Mesendoderm (in vitro differentiated cells): ENCODE data around the gene USF2.

ENCODE experiments used
- DNase-seq: peaks from one replicate; pipeline ENCODE4 v3.0.0; 2013
- H2AK5ac ChIP-seq: 2 replicates; pipeline ENCODE4 v1.6.1; 2013; ENCODE audit warnings: low read length, inconsistent platforms
- H2BK120ac ChIP-seq: 2 replicates; pipeline ENCODE4 v1.6.1; 2013; ENCODE audit warnings: low read depth, mild to moderate bottlenecking, low read length, moderate library complexity, mixed read lengths
- H2BK15ac ChIP-seq: replicated peaks from 2 replicates; pipeline ENCODE4 v1.6.1; 2013; ENCODE audit warnings: low read depth, mild to moderate bottlenecking, moderate library complexity
- H2BK5ac ChIP-seq: 2 replicates; pipeline ENCODE4 v1.6.1; 2013; ENCODE audit warnings: low read length, inconsistent platforms
- H3K18ac ChIP-seq: 2 replicates; pipeline ENCODE4 v1.6.1; 2013; ENCODE audit warnings: mild to moderate bottlenecking, low read length, mixed read lengths
- H3K23ac ChIP-seq: one replicate; pipeline ENCODE4 v1.6.1; 2013; ENCODE audit warnings: low read length
- H3K27ac ChIP-seq: 2 replicates; pipeline ENCODE4 v1.5.1; 2013; ENCODE audit warnings: low read depth, mild to moderate bottlenecking, inconsistent platforms, low read length, moderate library complexity
- H3K27me3 ChIP-seq: 2 replicates; pipeline ENCODE4 v1.6.1; 2013; ENCODE audit warnings: low read length, control low read depth, mild to moderate bottlenecking, inconsistent platforms; ENCODE audit not compliant: insufficient read depth, poor library complexity
- H3K36me3 ChIP-seq: 2 replicates; pipeline ENCODE4 v1.6.1; 2013; ENCODE audit warnings: low read length, inconsistent platforms; ENCODE audit not compliant: control insufficient read depth, insufficient read depth
- H3K4ac ChIP-seq: one replicate; pipeline ENCODE4 v1.6.1; 2013; ENCODE audit warnings: low read depth, mild to moderate bottlenecking, low read length, moderate library complexity
- H3K4me1 ChIP-seq: 2 replicates; pipeline ENCODE4 v1.6.1; 2013; ENCODE audit warnings: low read depth, low read length, inconsistent platforms; ENCODE audit not compliant: control insufficient read depth
- H3K4me2 ChIP-seq: 2 replicates; pipeline ENCODE4 v1.6.1; 2013; ENCODE audit warnings: low read length
- H3K4me3 ChIP-seq: 2 replicates; pipeline ENCODE4 v1.5.1; 2013; ENCODE audit warnings: mild to moderate bottlenecking, low read length
- H3K56ac ChIP-seq: one replicate; pipeline ENCODE4 v1.6.1; 2013; ENCODE audit warnings: low read length
- H3K79me1 ChIP-seq: 2 replicates; pipeline ENCODE4 v1.6.1; 2013; ENCODE audit warnings: low read length, inconsistent platforms
- H3K79me2 ChIP-seq: 2 replicates; pipeline ENCODE4 v1.6.1; 2013; ENCODE audit warnings: mild to moderate bottlenecking, low read length; ENCODE audit not compliant: control insufficient read depth, insufficient read depth
- H3K9ac ChIP-seq: 2 replicates; pipeline ENCODE4 v1.6.1; 2013; ENCODE audit warnings: low read length, inconsistent platforms
- H4K5ac ChIP-seq: one replicate; pipeline ENCODE4 v1.6.1; 2013; ENCODE audit warnings: low read length
- H4K8ac ChIP-seq: one replicate; pipeline ENCODE4 v1.6.1; 2013; ENCODE audit warnings: low read depth, mild to moderate bottlenecking, control low read depth, low read length, moderate library complexity
- WGBS: extraction: QIAGEN DNeasy Blood & Tissue Kit; methylation state at CpG from one replicate; pipeline ENCODE4 v1.1.7; 2013; ENCODE audit warnings: low lambda C conversion rate, missing lambda C conversion rate; ENCODE audit not compliant: insufficient coverage; ENCODE audit errors: extremely low coverage; 5-methylcytosine and 5-hydroxymethylcytosine counted together

The USF2 gene

DNA sequence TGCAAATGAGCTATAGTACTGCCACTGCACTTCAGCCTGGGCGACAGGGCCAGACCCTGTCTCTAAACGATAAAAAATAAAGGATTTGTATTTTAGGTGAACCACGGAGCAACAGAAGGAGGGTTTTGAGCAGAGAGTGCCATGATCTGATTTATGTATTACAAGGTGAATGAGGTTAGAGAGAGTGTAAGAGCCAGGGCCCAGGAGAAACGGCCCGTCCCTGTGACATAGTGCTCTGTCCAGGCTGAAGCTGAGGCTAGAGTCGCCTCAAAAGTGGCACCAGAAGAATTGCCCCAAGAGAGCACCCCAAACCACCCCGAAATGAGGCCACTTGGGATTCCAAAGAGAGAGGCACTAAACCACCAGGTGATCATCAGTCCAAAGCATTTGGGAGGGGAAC is 40.1 kb downstream of the USF2 start:
- WGBS = no CpG with 5 or more reads among the region's 7 CpGs
- H3K9ac ChIP-seq = no peak overlapping the region

DNA sequence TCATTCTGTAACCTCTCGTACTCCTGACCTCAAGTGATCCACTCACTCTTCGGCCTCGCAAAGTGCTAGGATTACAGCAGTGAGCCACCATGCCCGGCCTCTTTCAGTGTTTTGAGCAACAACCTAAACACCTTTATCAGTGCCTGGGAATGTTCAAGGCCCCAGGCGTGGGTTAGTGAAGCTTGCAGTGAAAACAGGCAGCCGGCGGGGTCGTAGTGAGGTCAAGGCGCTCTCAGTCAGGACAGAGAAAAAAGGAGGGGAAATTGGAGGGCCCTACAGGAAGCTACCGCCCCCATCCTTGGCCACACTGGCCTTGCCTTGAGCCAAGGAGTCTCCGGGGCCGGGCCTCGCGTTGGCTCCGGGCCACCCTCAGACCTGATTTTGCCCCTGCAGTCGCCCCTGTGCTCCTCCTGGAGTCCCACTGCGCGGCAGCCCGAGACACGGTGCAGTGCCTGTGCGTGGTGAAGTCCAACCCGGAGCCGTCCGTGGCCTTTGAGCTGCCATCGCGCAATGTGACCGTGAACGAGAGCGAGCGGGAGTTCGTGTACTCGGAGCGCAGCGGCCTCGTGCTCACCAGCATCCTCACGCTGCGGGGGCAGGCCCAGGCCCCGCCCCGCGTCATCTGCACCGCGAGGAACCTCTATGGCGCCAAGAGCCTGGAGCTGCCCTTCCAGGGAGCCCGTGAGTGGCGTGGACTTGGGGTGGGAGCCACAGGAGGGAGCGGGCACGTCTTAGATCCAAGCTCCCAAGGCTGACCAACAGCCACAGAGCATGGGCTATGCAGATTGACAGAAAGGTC is 40.9 kb downstream of the USF2 start:
- H2BK15ac ChIP-seq = no peak overlapping the region
- no peak overlapping the region for H3K27ac ChIP-seq
- no peak overlapping the region for H4K5ac ChIP-seq
- no peaks in the 10 kb centered on the region for H3K36me3 ChIP-seq
- H3K27me3 ChIP-seq = no peaks in the 10 kb centered on the region
- H2BK120ac ChIP-seq = no peak overlapping the region
- no peak overlapping the region for H3K9ac ChIP-seq
- H3K4me1 ChIP-seq = no peaks in the 10 kb centered on the region
- no peak overlapping the region for H3K56ac ChIP-seq
- no peak for DNase-seq
- WGBS = no CpG with 5 or more reads among the region's 47 CpGs
- no peak overlapping the region for H3K18ac ChIP-seq
- H3K4me2 ChIP-seq = no peak overlapping the region
- H3K4me3 ChIP-seq = no peak overlapping the region
- no peak overlapping the region for H4K8ac ChIP-seq
- no peak overlapping the region for H3K4ac ChIP-seq
- H3K23ac ChIP-seq = no peak overlapping the region
- no peak overlapping the region for H2BK5ac ChIP-seq
- H3K79me2 ChIP-seq = no peaks in the 10 kb centered on the region
- no peak overlapping the region for H2AK5ac ChIP-seq
- H3K79me1 ChIP-seq = no peaks in the 10 kb centered on the region

More for the DNA sequence above, 40.1 kb downstream of the USF2 start:
- H3K4ac ChIP-seq = no peak overlapping the region
- no peak overlapping the region for H3K4me2 ChIP-seq
- no peak overlapping the region for H3K27ac ChIP-seq
- no peak overlapping the region for H3K56ac ChIP-seq
- no peak overlapping the region for H4K5ac ChIP-seq
- no peak for DNase-seq
- no peaks in the 10 kb centered on the region for H3K27me3 ChIP-seq
- H3K23ac ChIP-seq = no peak overlapping the region
- no peak overlapping the region for H2BK120ac ChIP-seq
- H4K8ac ChIP-seq = no peak overlapping the region
- no peak overlapping the region for H3K18ac ChIP-seq
- no peak overlapping the region for H3K4me3 ChIP-seq
- no peak overlapping the region for H2AK5ac ChIP-seq
- no peaks in the 10 kb centered on the region for H3K4me1 ChIP-seq
- H3K36me3 ChIP-seq = no peaks in the 10 kb centered on the region
- no peaks in the 10 kb centered on the region for H3K79me2 ChIP-seq
- no peak overlapping the region for H2BK5ac ChIP-seq
- H2BK15ac ChIP-seq = no peak overlapping the region
- H3K79me1 ChIP-seq = no peaks in the 10 kb centered on the region

DNA sequence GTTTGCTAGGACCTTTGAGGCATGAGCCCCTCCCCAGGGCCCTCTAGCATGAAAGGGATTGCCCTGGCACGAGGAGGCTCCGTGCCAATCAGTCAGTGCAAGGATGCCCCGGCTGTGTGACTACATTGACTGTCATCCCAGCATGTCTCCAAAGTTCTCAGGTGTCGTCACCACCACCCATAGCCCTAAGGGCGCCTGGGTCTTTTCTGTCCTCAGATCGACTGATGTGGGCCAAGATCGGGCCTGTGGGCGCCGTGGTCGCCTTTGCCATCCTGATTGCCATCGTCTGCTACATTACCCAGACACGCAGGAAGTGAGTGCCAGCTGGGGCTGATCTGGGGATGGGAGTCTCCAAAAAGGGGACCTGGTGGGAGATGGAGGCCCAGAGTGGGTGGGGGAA is 41.6 kb downstream of the USF2 start:
- Histone ChIP-seq H3K36me3 (no peaks in the 10 kb centered on the region), H2AK5ac (no peak overlapping the region), H3K56ac (no peak overlapping the region), H3K23ac (no peak overlapping the region), H3K9ac (no peak overlapping the region), H3K27ac (no peak overlapping the region), H3K79me2 (no peaks in the 10 kb centered on the region), H3K4me2 (no peak overlapping the region), H4K8ac (no peak overlapping the region), H2BK15ac (no peak overlapping the region), H3K4me3 (no peak overlapping the region), H2BK5ac (no peak overlapping the region), H4K5ac (no peak overlapping the region), H3K27me3 (no peaks in the 10 kb centered on the region), H3K18ac (no peak overlapping the region), H2BK120ac (no peak overlapping the region), H3K4me1 (no peaks in the 10 kb centered on the region), H3K4ac (no peak overlapping the region), H3K79me1 (no peaks in the 10 kb centered on the region)
- no peak for DNase-seq
- no CpG with 5 or more reads among the region's 12 CpGs for WGBS

DNA sequence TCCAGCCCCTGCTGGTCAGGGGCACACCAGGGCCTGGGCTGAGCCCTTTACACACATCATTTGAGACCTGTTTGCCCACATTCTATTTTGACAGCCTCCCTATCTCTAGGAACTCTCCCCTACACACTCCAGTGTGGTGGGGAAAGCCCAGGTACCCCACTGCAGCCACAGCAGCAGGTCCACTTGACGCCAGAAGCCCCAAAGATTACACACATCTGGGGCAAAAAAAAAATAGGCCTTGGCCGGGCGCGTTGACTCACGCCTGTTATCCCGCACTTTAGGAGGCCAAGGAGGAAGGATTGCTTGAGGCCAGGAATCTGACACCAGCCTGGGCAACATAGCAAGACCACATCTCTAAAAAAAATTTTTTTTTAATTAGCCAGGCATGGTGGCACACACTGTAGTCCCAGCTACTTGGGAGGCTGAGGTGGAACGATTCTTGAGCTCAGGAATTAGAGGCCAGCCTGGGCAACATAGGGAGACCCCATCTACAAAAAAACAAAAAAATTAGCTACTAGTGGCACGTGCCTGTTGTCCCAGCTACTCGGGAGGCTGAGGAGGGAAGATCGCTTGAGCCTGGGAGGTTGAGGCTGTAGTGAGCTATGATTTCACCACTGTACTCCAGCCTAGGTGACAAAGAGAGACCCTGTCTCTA is 42.2 kb downstream of the USF2 start:
- H3K79me2 ChIP-seq = no peaks in the 10 kb centered on the region
- no peaks in the 10 kb centered on the region for H3K79me1 ChIP-seq
- no peak overlapping the region for H4K5ac ChIP-seq
- no peak overlapping the region for H3K23ac ChIP-seq
- H3K27ac ChIP-seq = no peak overlapping the region
- H3K18ac ChIP-seq = no peak overlapping the region
- H3K56ac ChIP-seq = no peak overlapping the region
- no peak overlapping the region for H2BK5ac ChIP-seq
- H3K9ac ChIP-seq = no peak overlapping the region
- no peak overlapping the region for H3K4ac ChIP-seq
- H3K36me3 ChIP-seq = no peaks in the 10 kb centered on the region
- WGBS = no CpG with 5 or more reads among the region's 10 CpGs
- no peak overlapping the region for H3K4me3 ChIP-seq
- no peaks in the 10 kb centered on the region for H3K4me1 ChIP-seq
- H3K4me2 ChIP-seq = no peak overlapping the region
- no peak for DNase-seq
- H4K8ac ChIP-seq = no peak overlapping the region
- H3K27me3 ChIP-seq = no peaks in the 10 kb centered on the region
- H2BK15ac ChIP-seq = no peak overlapping the region
- no peak overlapping the region for H2BK120ac ChIP-seq
- no peak overlapping the region for H2AK5ac ChIP-seq

DNA sequence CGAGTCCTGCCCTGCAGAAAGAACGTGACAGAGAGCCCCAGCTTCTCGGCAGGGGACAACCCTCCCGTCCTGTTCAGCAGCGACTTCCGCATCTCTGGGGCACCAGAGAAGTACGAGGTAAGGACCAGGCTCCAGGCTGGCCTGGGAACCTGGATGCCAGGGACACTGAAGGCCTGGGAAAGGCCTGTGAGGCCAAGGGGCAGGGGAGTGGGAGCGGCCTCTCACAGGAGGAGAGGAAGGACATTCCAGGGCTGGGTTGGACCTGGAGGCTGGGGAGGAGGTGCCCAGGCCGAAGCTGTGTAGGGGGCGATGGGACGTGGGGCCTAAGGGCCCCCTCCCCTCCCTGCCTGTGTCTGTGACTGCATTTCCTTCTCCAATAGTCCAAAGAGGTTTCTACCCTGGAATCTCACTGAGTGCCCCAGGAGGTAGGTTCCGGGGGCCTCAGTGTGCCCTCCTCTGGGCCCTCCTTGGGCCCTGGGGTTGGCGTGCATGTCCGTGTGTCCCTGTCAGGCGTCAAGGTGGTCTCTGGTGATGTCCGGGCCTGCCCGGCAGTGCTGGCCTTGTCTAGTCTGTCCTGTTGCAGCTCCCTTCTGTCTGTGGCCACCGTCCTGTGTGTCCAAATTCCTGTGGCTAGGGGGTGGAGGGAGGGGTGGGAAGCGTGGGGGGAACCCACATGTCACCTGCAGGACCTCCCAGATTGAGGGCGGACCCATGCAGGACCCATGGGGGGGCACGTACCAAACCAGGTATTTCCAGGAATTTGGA is 43.3 kb downstream of the USF2 start:
- Histone ChIP-seq H3K79me2 (no peaks in the 10 kb centered on the region), H4K5ac (no peak overlapping the region), H2BK120ac (no peak overlapping the region), H3K79me1 (no peaks in the 10 kb centered on the region), H2BK15ac (no peak overlapping the region), H2BK5ac (no peak overlapping the region), H3K9ac (no peak overlapping the region), H4K8ac (no peak overlapping the region), H3K4me3 (no peak overlapping the region), H3K4me2 (no peak overlapping the region), H3K36me3 (no peaks in the 10 kb centered on the region), H2AK5ac (no peak overlapping the region), H3K23ac (no peak overlapping the region), H3K27me3 (no peaks in the 10 kb centered on the region), H3K18ac (no peak overlapping the region), H3K4ac (no peak overlapping the region), H3K4me1 (no peaks in the 10 kb centered on the region), H3K27ac (no peak overlapping the region), H3K56ac (peak overlapping the region; percentile 59)
- DNase-seq = no peak
- WGBS = no CpG with 5 or more reads among the region's 21 CpGs
